HFFc6 (cell line): Measurements from ENCODE around the gene RAB28. TPM values are rescaled to one million over a fixed set of nuclear protein-coding genes. Genes with fewer than 3 reads are reported as not detected.

Experiments used
- DNase-seq: peaks from one replicate; pipeline ENCODE4 v3.0.0-alpha.2; 2018
- H3K27ac Mint-ChIP-seq: 2 replicates; pipeline ENCODE4 v1.8.0; 2020; ENCODE audit warnings: mild to moderate bottlenecking, mixed read lengths
- H3K27me3 Mint-ChIP-seq: 2 replicates; pipeline ENCODE4 v1.8.0; 2021; ENCODE audit warnings: mild to moderate bottlenecking, moderate library complexity, mixed read lengths; ENCODE audit not compliant: insufficient read depth
- H3K36me3 Mint-ChIP-seq: 2 replicates; pipeline ENCODE4 v1.8.0; 2021; ENCODE audit warnings: low read depth, mixed read lengths
- H3K4me1 Mint-ChIP-seq: 2 replicates; pipeline ENCODE4 v1.8.0; 2020; ENCODE audit warnings: low read depth, mixed read lengths
- H3K4me3 Mint-ChIP-seq: 2 replicates; pipeline ENCODE4 v1.8.0; 2020; ENCODE audit warnings: mild to moderate bottlenecking, moderate library complexity, mixed read lengths
- H3K9me3 Mint-ChIP-seq: 2 replicates; pipeline ENCODE4 v1.8.0; 2020; ENCODE audit warnings: mild to moderate bottlenecking, mixed read lengths
- CTCF ChIP-seq: fragments of 200-600 bp; sonication (generic); IDR thresholded peaks from 2 replicates; pipeline ENCODE4 v1.5.0; 2021; ENCODE audit warnings: antibody characterized with exemption, mild to moderate bottlenecking
- total RNA-seq, 6 experiments: library from RNA; stranded (reverse); fragmentation: NEBNext Ultra II Directional; extraction: Animal tissue kit (Norgen Biotek cat#: 25700); gene quantifications; 2 replicates in 1 of 6; 3 replicates in 5 of 6; pipeline ENCODE4 v1.2.3, GENCODE V29; 2021

The RAB28 gene
- total RNA-seq, 6 experiments from 2014 or later: 11.4 to 13.1 (median 12.4) TPM

- DNase-seq: no peak
- Mint-ChIP-seq H3K27ac (no peak overlapping the region), H3K27me3 (peaks cover 11% of the 10 kb centered on the region), H3K9me3 (no peaks in the 10 kb centered on the region), H3K4me1 (no peaks in the 10 kb centered on the region), H3K36me3 (no peaks in the 10 kb centered on the region), H3K4me3 (no peak overlapping the region)
- no peak for TF ChIP-seq CTCF
Measured at GRCh38 chr4:13516315-13516860, 32.2 kb upstream of the RAB28 start.

GRCh38 chr4:13515268-13515667 is 31.1 kb upstream of the RAB28 start:
- no peaks in the 10 kb centered on the region for H3K36me3 Mint-ChIP-seq
- H3K4me3 Mint-ChIP-seq: no peak overlapping the region
- H3K4me1 Mint-ChIP-seq: no peaks in the 10 kb centered on the region
- H3K9me3 Mint-ChIP-seq: no peaks in the 10 kb centered on the region
- DNase-seq: no peak
- no peak overlapping the region for H3K27ac Mint-ChIP-seq
- TF ChIP-seq CTCF: no peak
- peaks cover 9% of the 10 kb centered on the region for H3K27me3 Mint-ChIP-seq

- no peaks in the 10 kb centered on the region for H3K36me3 Mint-ChIP-seq
- no peaks in the 10 kb centered on the region for H3K4me1 Mint-ChIP-seq
- no peak for TF ChIP-seq CTCF
- no peak for DNase-seq
- H3K4me3 Mint-ChIP-seq: no peak overlapping the region
- H3K9me3 Mint-ChIP-seq: no peaks in the 10 kb centered on the region
- H3K27ac Mint-ChIP-seq: no peak overlapping the region
- H3K27me3 Mint-ChIP-seq: peaks cover 6% of the 10 kb centered on the region; the same call in 1 of the 2 replicates
Measured at GRCh38 chr4:13514722-13515121, 30.6 kb upstream of the RAB28 start.

- H3K27me3 Mint-ChIP-seq: peaks cover 2% of the 10 kb centered on the region; the same call in 1 of the 2 replicates
- H3K4me3 Mint-ChIP-seq: no peak overlapping the region
- no peak for DNase-seq
- H3K36me3 Mint-ChIP-seq: no peaks in the 10 kb centered on the region
- H3K9me3 Mint-ChIP-seq: no peaks in the 10 kb centered on the region
- no peak for TF ChIP-seq CTCF
- H3K4me1 Mint-ChIP-seq: no peaks in the 10 kb centered on the region
- H3K27ac Mint-ChIP-seq: no peak overlapping the region
Measured at GRCh38 chr4:13511101-13511500, 27.0 kb upstream of the RAB28 start.

- H3K4me1 Mint-ChIP-seq: no peaks in the 10 kb centered on the region
Measured at GRCh38 chr4:13509442-13509841, 25.3 kb upstream of the RAB28 start.

More at GRCh38 chr4:13509442-13509841, 25.3 kb upstream of the RAB28 start:
- TF ChIP-seq CTCF: no peak
- Mint-ChIP-seq H3K36me3 (no peaks in the 10 kb centered on the region), H3K4me3 (no peak overlapping the region), H3K27ac (no peak overlapping the region), H3K9me3 (no peaks in the 10 kb centered on the region), H3K27me3 (peaks cover 1% of the 10 kb centered on the region; the same call in 1 of the 2 replicates)
- DNase-seq: no peak
